Activated naive CD4-positive, alpha-beta T cell treated with anti-CD3 and anti-CD28 coated beads, Interleukin-2, amount 50 U/mL, for 16 hours (primary cell): ENCODE results near the gene GARIN3.
A peak's percentile ranks its signal among the peaks of the same experiment; 100 is the strongest.
"Not testable (repeated sequence)": the region's sequence is repeated elsewhere in the genome, so short reads cannot be mapped to it uniquely, and the experiment has no call there.

Experiments used
- DNase-seq: peaks from one replicate; pipeline ENCODE4 v3.0.0-alpha.2; 2020

Gene GARIN3

DNA sequence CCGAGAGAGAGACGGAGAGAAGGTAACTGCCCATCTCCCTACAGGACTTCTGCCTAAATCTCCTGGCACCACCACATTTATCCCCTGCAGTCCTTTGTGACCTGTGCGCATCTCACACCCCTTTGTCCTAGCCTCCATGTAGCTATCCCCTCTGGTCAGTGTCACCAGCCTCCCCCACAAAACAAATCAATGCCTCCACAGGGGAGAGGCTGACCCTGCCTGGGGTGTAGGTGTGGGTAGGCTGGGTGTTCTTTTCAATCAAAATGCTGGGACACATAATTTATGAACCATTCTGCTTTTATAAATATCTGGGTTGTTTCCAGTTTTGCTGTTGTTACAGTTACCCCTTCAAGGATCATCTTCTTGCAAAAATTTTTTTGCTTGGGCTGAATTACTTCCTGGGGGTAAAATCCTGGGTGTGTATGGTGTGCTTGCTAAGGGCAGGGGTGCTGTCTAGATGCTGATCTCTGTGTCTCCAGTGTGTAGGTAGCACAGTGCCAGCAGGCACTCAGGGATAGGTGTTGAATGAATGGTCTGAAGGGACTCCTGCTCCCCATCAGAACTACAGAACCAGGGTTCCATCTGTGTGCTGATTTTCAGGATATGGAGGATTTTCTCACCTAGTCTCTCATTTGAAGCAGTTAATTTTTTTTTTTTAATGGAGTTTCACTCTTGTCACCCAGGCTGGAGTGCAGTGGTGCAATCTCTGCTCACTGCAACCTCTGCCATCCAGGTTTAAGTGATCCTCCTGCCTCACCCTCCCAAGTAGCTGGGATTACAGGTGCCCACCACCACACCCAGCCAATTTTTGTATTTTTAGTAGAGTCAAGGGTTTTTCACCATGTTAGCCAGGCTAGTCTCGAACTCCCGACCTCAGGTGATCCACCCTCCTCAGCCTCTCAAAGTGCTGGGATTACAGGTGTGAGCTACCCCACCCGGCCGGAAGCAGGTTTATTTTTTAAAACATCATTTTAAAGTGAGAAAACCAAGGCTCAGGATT, at the start of gene GARIN3:
Gene GARIN3 (minus strand): TSS at position 51 of the 1,000 bp plus-strand sequence. CDS start 96 bp downstream, outside the sequence.
- no peak for DNase-seq

GRCh38 chr5:157215514-157216167, 49.6 kb upstream of the GARIN3 start:
- no peak for DNase-seq

- no peak for DNase-seq
Observed at GRCh38 chr5:157214861-157215513, 48.9 kb upstream of the GARIN3 start.

- DNase-seq, result no peak
Observed at GRCh38 chr5:157214415-157214814, 48.4 kb upstream of the GARIN3 start.

- no peak for DNase-seq
Observed at GRCh38 chr5:157213527-157214243, 47.6 kb upstream of the GARIN3 start.

DNA sequence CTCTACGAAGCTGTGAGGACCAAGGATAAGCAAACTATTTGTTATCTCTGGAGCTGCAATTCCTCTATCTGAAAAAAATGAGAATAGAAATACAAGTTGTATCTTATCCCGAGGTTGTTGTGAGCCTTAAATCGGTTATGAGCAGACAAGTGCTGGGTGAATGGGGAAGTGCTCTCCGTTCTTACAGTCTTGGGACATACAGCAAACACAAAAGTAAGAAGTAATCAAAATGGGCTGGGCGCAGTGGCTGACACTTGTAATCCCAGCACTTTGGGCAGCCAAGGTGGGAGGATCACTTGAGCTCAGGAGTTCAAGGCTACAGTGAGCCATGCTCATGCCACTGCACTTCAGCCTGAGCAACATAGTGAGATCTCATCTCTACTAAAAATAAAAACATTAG, 46.2 kb upstream of the GARIN3 start:
- no peak for DNase-seq

GRCh38 chr5:157210652-157211051, 44.6 kb upstream of the GARIN3 start:
- DNase-seq, result not testable (repeated sequence)

- no peak for DNase-seq
Observed at GRCh38 chr5:157205708-157206107, 39.6 kb upstream of the GARIN3 start.

GRCh38 chr5:157204765-157205164, 38.7 kb upstream of the GARIN3 start:
- DNase-seq, result no peak

- DNase-seq, result no peak
Observed at GRCh38 chr5:157203417-157203816, 37.4 kb upstream of the GARIN3 start.

- DNase-seq, result no peak
Observed at GRCh38 chr5:157201857-157202256, 35.8 kb upstream of the GARIN3 start.

DNA sequence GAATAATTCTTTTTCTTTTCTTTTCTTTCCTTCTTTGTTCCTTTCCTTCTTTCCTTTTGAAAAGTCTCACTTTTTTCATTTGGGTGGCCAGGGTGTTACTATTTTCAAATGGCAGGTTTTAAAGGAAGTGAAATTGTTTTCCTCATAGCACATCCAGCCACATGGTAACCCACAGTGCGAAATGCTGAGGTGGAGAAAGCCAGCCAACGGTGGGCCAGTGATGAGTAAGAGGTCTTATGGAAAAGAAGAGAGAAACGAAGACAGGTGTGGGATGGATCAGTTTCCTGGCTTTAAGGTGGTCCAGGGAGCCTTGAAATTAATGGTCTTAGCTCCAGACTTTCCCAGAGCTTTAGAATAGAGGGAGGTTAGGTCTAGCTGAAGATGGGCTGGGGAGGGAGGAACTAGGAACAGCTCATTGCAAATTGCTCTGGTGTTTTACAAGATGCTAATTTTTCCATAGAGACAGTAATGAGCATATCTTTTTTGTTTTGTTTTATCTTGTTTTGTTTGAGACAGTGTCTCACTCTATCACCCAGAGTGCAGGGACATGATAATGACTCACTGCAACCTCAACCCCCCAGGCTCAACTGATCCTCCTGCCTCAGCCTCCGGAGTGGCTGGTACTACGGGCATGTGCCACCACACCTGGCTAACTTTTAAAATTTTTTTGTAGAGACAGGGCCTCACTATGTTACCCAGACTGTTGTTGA, 32.4 kb upstream of the GARIN3 start:
- DNase-seq, result peak; percentile 65

- no peak for DNase-seq
Observed at GRCh38 chr5:157197086-157197485, 31.0 kb upstream of the GARIN3 start.

- no peak for DNase-seq
Observed at GRCh38 chr5:157196045-157196444, 30.0 kb upstream of the GARIN3 start.

DNA sequence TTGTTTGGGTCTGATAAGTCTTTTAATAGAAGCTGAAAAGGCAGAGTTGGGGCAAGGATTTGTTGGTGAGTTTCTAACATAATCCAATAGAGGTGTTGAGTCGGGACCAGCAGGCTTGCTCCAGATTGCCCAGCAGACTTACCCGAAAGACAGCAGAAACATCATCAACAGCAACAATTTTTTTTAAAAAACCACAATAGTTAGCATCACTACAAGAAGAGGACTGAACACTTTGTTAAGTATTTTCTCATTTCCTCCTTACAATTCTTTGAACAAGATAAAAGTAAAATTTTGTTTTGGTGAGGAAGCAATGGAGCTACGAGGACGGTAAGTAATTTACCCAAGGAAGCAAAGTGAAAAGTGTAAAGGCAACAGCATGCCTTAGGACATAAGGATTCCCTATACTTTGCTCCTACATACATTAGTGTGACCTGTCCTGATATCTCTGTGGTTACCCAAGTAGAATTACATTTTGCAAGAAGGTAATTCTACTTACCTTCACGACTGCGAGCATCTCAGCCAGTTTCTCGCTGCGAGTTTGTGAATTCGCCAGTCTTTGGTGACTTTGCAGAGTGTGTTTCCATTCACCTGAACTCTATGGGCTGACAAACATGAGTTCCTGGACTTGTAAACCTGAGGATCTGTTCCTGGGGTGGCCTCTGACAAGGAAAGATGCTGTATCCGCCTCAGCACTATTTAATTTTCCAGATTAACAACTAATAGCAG, 27.8 kb upstream of the GARIN3 start:
- no peak for DNase-seq

- DNase-seq, result peak; percentile 57
Observed at GRCh38 chr5:157189223-157189622, 23.2 kb upstream of the GARIN3 start.

- DNase-seq, result no peak
Observed at GRCh38 chr5:157188270-157188669, 22.2 kb upstream of the GARIN3 start.

DNA sequence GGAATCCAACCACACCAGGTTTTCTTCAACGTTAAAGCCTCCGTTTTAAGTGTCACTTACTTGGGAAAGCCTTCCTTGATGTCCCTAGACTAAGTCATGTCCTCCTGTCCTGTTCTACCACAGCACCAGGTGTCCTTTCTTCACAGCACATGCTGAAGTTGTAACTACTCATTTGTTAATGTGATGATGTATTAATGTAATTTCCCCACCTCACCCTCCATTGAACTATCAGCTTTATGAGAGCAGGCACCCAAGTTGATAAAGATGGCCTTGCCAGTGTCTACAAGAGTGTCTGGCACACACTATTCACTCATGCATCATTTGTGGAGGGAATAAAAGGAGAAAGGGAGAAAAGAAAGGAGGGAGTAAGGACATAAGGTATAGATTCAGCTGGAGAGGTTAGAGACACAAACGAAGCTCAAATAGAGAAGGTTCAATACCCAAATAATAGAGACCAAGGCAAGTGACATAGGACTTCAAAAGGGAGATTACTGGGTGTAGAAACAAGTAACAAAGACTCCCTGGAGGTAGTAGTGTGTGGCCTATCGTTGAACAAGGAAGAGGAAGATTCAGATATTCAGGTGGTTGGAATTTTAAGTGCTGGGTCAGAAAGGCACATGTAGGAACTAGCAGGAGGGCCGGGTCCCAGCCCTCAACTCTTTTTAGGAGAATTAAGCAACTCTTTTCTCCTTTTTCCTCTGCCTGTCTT, 21.1 kb upstream of the GARIN3 start:
- no peak for DNase-seq

DNA sequence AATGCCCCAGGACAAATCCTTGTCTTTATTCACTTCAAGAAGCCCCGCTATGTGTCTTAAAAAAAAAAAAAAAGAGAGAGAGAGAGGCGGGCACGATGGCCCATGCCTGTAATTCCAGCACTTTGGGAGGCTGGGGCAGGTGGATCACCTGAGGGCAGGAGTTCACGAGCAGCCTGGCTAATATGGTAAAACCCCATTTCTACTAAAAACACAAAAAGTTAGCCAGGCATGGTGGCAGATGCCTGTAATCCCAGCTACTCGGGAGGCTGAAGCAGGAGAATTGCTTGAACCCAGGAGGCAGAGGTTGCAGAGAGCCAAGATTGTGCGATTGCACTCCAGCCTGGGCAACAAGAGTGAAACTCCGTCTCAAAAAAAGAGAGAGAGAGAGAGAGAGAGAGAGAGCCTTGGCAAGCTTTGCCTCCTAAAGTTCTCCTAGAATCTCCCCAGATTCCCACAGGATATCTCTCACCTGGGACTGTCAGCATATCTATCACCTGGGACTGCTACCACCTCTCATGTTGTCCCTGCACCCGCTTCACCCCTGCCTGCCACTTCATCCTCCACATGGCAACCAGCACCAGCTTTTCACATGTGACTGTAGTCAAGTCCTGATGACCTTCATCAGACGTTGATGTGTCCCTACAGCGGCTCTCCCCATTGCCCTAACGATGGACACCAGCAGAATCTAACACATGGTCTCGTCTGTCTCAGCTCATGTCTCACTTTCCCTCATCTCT, 20.4 kb upstream of the GARIN3 start:
- DNase-seq, result no peak

DNA sequence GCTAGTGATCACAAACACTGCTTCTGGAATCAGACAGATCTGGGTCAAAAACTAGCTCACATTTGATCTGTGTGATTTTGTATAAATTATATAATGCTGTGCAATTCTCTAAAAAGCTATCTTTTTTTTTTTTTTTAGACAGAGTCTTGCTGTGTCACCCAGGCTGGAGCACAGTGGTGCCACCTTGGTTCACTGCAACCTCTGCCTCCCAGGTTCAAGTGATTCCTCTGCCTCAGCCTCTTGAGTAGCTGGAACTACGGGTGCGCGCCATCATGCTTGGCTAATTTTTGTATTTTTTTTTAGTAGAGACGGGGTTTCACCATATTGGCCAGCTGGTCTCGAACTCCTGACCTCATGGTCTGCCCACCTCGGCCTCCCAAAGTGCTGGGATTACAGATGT, 19.1 kb upstream of the GARIN3 start:
- not testable (repeated sequence) for DNase-seq
